DMS114 treated with DMSO at 0.1 percent for 48 hours (cell line): ENCODE data around the gene SCAMP4.

ENCODE experiments used
- DNase-seq: peaks from one replicate; lab custom pipeline; 2025; ENCODE audit not compliant: unreplicated experiment; lab: John Stamatoyannopoulos, UW

The SCAMP4 gene

DNA sequence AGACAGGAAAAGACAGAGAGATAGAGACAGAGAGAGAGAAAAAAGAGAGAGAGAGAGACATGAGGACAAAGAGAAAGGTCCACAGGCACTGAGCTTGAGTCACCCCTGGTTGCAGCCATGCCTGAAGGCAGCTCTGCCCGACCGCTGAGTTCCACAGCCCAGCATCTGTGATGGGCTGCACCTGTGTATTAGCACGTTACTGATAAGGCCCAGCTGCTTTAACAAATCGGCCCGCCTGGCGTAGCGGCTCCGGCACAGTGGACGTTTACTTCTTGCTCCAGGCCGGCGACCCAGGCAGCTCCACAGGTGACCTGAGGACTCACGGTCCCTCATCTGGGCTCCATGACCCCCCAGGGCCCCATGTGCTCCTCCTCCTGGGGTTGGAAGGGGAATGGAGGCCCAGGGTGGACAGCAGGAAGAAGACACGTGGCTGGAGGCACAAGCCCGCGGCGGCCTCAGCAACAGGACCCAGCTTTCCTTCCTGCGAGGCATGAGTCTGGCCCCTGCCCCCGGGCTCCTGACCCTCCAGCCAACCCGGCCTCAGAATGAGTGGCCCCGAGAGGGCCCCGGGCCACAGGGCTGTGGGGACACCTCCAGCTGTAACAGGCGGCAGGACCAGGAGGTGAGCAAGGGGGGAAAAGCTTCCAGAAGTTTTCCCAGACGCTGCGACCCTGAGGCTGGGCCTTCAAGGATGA lies 31.9 kb downstream of the SCAMP4 start:
- DNase-seq = no peak

DNA sequence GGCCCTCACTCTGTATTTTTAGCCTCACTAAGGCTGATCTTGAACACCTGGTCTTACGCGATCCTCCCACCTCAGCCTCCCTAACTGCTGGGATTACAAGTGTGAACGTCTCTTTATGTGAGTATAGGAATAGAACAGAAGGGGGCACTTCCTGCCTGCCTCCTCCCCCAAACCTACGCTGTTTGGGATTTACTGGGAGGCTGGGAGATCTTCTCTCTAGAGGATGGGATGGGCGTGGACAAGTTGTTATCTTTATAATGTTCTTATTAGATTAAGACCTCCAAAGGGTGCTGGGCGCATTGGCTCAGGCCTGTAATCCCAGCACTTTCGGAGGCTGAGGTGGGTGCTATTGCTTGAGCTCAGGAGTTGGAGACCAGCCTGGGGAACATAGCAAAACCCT lies 32.9 kb downstream of the SCAMP4 start:
- DNase-seq = no peak

DNA sequence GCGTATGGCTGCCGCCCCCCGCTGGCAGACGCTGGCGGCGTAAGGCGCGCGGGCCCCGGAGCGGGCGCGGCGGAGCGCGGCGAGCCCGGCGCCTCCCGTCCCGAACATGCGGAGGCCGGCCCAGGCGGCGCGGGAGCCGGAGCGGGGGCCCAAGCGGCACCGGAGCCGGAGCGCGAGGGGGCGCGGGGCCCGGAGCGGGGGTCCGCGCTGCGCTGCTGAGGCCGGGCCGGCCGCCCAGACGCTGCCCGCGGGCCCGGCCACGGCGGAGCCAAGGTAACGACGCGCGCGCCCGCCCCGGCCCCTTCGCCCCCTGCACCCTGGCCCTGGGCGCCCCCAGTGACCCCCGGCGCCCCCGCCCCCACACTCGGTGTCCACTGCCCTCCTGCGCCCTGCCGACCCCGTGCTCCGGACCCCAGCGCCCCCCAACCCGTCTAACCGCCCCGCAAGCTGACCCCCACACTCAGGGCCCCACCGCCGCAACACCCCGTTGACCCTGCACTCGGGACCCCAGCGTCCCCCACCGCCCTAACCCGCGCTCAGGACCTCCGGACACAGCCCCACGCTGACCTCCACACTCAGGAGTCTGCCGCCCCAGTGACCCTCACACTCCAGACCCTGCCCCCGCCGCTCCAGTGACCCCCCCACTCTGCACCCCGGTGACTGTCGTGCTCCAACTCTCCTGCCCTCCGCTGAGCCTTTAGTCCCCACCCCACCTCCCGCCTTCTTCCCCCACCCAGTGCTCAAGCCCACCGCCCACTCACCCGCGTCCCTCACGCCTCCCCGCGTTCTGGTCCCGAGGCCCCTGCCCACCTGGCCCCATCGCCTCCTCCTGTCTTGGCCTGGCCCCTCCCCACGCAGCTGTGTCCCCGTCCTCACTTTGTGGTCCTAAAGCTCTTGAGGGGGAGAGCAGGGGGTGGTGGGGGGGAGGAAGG lies 36.2 kb downstream of the SCAMP4 start, which contains the start of gene CSNK1G2:
CSNK1G2 (plus strand) TSS at position 27 of the 932 bp plus-strand sequence. CDS start 28,601 bp downstream, outside the sequence.
- DNase-seq = no peak

DNA sequence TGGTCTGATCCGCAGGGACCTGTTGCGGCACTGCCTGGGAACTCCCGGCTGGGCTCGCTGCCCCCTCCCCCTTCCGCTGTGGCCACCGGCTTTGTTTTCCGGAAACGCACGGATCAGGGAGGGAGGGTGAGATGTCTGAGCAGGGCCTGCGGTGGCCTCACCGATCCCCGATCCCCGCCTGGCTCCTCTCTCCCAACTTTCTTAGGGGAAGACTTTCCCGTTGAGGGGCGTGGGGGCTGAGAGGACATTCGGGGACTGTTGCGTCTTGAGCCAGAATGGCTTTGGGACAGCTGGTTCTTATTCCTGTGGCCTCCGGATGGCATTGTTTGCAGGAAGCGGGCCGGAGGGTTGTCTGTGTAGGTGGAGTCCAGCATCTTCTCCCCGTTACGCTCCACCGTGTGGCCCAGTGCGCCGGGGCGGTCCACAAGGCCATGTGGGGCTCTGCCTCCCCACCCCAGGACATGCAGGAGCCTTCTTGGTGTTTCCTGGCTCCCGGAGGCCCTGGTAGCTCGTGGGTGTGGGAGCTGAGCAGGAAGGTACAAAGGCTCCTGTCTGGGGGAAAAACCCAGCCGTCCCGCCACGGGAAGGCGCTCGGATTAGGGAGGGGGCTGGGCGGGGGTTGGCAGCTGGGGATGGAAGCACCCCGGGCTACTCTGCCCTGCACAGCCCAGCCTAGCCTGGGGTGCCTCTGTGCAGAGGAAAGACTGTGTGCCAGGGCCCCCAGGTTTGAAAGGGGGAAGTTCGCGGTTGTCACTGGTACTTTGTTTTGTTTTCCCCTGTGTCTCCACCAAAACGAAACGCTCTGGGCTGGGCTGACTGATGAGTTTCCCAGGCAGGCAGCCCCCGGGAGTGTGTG lies 37.1 kb downstream of the SCAMP4 start:
- DNase-seq = no peak

DNA sequence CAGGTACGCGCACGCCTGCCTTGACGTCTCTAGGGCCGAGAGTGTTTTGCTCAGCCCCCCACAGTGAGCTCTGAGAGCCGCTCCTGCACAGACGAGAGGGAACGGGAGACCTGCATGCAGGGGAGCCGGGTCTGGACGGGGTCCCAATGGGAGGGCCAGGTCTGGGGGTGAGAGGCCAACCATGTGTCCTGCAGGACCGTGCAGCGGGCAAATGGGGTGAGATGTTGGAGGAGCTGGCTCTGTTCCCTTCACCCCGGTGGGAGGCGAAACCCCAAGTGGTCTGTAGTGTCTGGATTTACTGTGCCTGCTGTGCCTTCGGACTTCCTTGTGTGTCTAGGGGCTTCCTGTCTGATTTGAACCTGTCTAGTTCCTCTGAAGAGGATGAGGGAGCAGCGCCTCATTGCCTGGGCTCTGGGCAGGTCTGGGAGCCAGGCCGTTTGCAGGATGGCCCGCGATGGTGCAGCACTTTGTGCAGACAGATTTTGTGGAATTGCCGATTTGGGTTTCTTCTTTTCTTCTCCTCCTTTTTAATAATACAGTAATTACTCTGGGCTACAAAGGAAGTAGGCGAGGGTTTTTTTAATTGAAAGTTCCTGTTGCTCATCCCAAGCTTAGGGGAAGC lies 37.8 kb downstream of the SCAMP4 start:
- no peak for DNase-seq

DNA sequence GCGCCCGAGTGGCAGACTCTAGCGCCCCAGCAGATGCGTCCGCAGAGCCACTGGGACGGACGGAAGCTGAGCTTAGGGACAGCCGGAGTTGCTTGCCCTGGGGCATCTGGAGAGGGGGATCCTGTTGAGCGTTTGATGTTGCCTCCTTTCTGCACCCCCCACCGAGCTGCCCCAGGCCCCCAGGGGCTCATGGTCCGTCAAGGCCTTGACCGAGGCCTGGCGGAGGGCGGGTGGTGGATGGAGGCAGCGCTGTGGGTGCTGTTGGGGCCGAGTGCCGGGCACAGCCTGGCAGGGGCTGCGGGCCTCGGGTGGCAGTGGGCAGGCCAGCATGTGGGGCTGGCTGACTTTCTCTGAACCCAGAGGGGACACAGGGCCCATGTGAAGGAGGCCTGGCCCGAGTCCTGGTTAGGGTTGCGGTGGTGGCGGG lies 38.5 kb downstream of the SCAMP4 start:
- DNase-seq = no peak

DNA sequence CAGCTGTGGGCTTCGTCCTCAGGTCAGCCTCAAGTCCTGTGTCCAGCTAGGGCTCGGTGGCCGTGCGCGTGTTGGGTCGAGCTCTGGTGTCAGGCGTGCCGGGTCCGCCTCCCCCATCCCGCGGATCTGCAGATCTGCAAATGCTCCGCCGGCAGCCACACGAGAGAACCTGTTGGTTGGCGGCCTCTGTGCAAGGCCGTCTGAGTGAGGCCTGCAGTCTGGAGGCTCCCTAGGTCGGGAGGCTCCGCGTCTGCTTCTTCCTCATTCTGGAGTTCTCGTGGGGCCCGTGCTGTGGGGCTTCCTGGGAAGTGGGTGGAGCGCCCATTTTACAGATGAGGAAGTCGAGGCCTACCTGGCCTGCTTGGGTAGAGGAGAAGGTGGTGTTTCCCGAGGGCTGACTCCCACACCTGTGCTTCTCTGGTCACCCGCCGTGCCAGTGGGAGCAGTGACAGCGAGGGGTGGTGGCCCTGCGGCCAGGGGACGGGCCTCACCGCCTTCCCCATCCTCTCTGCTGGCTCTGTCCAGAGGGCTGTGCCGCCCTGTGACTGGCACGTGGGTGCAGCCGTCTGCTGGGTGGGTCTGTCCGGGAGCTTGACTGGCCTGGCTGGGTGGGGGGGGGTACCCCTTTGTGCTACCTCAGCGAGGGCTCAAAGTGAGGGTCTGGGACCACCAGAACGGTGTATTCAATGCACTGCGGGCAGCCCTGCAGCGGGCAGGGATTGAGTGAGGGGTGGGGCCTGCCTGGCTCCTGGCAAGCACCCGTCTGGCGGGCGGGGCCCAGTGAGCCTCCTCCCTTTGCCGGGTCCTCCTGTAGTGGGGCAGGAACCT lies 39.1 kb downstream of the SCAMP4 start:
- DNase-seq = no peak

DNA sequence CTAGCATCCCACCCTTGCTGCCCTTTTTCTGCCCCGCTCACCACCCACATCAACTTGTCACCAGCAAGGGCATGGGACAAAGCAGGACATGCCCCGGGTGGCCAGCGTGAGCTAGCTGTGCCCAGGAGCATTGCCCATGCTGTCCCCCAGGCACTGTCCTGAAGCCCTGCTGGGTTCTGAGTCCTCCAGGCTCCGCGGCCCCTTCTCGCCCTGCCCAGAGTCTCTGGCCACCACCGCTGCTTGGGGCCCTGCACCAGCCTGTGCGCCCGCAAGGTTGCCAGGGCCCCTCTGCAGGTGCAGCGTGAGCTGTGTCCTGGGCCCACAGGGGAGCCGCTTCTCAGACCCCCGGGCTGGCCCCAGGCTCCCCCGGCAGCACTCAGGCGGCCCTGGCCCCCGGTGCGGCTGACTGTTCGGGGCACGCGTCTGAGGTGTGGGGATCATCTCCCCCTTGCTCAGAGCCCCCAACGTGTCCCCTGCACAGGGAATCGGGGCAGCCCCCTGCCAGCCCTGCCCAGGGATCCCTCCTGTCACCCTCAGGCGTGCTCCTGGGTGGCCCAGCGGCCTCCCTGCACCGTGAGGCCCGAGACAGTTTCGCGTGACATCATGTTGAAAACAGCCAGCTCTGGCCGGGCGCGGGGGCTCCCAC lies 39.8 kb downstream of the SCAMP4 start:
- DNase-seq = no peak

DNA sequence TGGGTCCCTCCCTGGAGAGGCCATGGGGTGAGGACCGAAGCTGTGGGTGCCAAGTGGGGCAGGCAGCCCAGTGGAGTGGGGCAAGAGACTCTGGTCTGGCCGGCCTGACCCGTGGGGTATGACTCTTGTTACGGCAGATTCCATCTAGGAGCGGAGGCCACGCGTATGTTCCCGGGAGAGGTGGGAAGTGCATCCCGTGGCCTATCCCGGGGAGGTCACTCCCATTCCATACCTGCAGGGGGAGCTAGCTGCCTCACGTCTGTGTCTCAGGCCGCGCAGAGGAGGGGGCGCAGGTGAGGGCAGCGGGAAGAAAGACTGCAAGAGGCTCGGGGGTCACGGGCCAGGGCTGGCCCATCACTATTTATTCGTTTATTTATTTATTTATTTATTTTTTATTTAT lies 40.7 kb downstream of the SCAMP4 start:
- no peak for DNase-seq

DNA sequence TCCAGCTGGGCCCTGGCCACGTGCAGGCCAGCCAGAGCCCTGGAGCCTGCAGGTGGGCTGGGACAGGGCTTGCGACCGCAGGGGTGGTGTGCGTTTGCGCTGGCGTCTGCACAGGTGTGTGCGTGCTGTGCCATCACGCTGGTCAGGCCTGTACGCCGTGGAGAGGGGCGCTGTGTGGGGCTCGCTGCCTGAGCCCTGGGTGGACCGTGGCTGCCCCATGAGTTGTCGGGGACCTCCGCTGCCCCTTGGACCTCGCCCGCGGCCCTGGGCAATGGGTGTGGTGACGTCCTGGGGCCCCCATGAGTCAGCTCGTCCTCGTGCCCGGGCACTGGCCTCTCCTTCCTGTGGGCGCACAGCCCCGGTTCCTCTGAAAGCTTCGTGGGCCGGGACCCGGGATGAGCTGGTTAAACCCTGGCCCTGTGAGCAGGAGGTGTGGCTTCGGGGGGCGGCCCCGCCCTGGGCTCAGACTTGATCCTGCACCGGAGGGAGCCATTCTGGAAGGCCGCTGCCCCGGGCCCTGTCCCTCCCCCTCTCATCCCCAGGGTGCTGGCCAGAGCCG lies 42.5 kb downstream of the SCAMP4 start:
- DNase-seq = no peak

DNA sequence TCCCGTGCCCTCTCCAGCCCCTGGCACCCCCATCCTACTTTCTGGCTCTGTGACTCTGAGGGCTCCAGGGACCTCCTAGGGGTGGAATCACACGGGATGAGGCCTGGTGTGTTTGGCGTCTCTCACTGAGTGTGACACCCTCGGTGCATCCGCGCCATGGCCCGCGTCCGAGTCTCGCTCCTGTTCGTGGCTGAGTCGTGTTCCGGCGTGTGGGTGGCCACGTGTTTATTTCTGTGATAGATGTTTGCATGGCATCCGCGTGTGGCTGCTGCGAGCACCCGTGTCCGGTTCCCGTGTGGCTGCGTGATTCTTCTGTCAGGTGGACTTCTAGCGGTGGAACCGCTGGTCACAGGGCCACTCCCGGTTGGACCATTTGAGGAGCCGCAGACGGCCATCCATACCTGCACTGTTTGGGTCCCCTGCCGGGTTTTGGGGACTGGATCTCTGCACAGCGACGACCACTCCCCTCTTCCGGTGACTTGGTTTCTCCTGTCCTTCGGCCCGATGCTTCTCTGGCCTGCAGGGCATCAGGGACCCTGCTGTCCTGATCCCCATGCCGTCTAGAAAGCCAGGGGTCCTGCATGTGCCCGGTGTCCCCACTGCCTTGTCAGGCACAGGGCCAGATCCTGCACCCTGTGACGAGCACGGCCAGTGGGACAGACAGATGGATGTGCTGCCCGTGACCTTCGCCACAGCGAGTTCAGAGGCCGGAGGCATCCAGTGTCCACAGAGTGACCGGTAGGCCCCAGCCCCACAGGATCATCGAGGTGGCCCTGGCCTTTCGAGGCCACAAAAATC lies 44.3 kb downstream of the SCAMP4 start:
- no peak for DNase-seq

DNA sequence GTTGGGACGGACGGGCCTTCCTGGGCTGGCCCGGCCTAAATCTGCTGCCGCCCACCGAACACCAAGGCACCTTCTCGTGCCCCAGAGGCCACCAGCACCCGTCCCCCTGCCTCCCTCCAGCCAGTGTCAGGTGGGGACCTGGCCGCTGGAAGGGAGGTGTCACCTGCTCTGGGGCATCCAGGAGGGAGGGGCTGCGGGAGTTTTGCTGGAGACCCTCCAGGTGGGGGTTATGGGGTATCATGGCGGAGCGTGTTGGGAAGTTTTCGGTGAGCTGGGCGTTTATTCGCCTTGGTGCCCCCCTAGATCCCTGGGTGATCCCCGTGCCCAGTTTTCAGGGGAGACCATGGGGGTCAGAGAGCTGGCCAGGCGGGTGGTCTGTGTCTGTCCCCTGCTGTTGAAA lies 45.4 kb downstream of the SCAMP4 start:
- DNase-seq = no peak

DNA sequence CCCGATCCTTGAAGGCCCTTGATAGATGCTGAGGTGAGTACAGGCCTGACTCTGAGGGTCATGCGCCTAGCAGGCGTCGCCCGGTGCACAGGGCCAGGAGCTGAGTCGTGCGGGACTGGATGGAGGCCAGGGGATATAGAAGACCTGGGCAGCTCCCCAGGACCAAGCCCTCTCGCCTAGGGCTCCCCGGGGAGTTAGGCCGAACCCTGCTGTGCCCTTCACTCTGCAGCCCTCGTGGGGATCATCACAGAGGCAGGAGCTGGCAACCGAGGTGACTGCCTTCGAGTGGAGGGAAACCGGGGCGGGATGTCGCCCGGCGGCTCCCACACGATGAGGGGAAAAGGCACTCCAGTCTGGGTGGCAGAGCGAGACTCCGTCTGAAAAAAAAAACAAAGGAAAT lies 47.4 kb downstream of the SCAMP4 start:
- no peak for DNase-seq

DNA sequence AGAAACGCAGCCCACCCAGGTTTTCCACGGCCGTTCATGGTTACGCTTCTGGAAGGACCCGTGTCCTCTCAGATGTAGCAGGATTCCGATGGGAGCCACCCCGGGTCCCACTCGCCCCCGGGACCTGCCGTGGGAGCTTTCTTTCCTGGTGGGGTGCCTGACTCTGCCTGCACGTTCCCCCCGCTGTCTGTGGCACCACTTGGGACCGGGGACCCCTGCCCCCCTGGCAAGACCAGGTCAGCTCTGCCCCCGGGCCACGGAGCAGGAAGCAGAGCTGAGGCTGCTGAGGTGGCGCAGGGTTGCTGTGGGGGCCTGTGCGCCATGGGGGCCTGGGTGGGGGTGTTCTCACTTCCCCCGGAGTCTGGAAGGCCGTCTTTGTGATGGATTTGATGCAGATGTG lies 47.8 kb downstream of the SCAMP4 start:
- DNase-seq = no peak

DNA sequence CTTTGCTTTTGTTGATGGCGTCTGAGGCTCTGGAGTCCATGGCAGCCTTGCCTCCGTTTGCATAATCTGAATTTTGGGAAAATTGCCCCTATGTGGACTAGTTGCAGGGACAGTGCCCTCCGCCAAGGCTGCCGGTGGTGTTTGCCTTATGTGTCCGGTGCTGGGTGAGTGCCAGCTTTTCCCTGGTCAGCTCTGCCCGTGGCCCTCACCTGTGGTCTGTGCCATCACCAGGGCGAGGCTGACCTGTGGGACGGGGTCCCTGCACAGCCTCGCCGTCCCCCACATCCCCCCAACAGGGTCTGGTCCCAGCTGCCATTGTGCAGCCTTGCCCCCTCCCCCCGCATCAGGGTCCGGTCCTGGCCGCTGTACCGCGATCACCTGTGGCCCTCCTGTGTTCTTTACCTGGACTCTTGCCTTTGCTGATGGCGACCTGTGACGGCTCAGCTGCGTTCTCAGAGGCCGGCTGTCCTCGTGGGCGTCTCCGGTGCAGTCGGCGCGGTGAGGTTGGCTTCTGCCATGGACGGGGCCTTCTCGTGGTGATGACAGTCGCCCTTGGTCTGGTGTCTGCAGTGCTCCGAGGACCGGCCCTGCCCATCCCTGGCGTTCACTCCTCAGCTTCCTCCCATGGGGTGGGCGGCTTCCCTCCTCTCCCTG lies 48.4 kb downstream of the SCAMP4 start:
- DNase-seq = no peak

DNA sequence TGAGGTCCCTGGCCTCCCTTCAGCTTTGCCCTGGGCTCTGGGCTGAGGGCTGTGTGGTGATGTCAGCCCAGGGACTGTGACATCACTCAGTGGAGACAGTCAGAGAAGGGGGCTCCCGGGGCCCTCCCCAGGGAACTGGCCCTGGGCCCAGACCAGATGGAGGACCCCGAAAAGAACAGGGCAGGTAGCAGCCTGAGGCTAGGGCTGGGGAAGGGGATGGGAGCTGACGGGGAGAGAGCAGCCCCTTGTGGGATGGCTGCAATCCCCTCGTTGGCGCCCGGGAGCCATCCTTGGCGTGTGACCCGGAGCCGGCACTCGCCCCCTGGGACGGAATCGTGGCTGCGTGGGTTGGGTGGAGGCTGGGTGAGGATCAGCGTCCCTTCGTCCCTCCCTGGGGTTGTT lies 49.3 kb downstream of the SCAMP4 start:
- no peak for DNase-seq

DNA sequence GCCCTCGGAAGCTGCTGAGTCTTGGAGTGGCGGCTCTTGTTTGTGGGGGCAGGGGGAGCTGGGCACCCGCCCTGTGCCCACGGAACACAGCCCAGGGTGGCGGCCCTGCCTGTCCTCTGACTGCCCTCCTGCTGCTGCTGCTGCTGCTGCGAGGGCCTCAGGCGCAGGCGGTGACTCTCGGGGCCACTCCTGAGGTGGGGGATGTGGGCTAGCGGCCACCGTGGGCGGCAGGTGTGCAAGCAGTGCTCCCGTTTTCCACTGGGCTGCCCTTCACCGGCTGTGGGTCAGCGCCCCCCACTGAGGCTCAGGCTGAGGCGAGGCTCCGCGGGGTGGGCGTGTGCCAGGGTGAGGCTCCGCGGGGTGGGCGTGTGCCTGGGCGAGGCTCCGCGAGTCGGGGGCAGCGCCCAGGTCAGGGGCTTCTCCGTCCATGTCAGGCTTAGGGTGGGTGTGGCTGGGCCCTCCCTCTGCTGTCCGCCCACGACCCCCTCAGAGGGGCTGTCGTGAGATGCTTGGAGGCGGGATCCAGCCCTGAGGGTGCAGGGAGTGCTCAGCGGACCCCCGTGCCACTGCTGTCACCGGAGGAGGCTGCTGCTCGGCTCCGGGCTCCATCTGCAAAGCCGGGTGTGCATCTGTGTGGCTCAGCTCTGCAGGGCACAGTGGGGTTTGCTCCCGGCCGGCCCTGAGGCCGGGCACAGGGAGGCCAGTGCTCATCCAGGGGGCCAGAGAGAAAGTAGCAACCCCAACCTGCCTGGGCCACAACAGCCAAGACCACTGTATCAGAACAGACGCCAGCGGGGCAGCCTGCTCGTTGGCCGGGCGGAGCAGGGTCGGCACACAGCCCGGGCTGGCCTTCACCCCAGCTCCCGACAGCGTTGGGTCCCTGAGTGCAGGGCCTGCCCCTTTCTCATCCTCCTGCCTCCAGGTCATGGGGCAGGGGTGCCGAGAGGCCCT lies 50.2 kb downstream of the SCAMP4 start:
- DNase-seq = no peak
